PC-3 (cell line): ENCODE measurements around the gene CCDC60.

Experiments
- EZH2 ChIP-seq: fragments of 300-600 bp; sonication (generic); IDR thresholded peaks from one replicate; pipeline ENCODE4 v1.6.1; 2017; ENCODE audit warnings: antibody characterized with exemption, mild to moderate bottlenecking, low read length; ENCODE audit not compliant: unreplicated experiment
- EZH2phosphoT487 ChIP-seq: fragments of 300-600 bp; sonication (generic); IDR thresholded peaks from 2 replicates; pipeline ENCODE4 v1.6.1; 2018; ENCODE audit warnings: mild to moderate bottlenecking, antibody characterized with exemption, low read length, borderline replicate concordance
- TF ChIP-seq, protein P1 (sequence below): fragments of 300-600 bp; sonication (generic); conservative IDR thresholded peaks from 2 replicates; pipeline ENCODE4 v1.5.1; 2017; ENCODE audit warnings: antibody characterized with exemption, low read depth, mild to moderate bottlenecking, low read length

GRCh38 chr12:119384340-119384739, 49.8 kb downstream of the CCDC60 start:
- TF ChIP-seq, protein P1, sequence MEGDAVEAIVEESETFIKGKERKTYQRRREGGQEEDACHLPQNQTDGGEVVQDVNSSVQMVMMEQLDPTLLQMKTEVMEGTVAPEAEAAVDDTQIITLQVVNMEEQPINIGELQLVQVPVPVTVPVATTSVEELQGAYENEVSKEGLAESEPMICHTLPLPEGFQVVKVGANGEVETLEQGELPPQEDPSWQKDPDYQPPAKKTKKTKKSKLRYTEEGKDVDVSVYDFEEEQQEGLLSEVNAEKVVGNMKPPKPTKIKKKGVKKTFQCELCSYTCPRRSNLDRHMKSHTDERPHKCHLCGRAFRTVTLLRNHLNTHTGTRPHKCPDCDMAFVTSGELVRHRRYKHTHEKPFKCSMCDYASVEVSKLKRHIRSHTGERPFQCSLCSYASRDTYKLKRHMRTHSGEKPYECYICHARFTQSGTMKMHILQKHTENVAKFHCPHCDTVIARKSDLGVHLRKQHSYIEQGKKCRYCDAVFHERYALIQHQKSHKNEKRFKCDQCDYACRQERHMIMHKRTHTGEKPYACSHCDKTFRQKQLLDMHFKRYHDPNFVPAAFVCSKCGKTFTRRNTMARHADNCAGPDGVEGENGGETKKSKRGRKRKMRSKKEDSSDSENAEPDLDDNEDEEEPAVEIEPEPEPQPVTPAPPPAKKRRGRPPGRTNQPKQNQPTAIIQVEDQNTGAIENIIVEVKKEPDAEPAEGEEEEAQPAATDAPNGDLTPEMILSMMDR: no peak
- TF ChIP-seq EZH2phosphoT487 (no peak), EZH2 (no peak)
